Ovary (tissue), 9 donors: ENCODE results near the gene TRIP12. TPM values are rescaled to one million over a fixed set of nuclear protein-coding genes. Genes with fewer than 3 reads are reported as not detected.

Source experiments
- DNase-seq, 5 donors: peaks; one replicate each; pipeline ENCODE4 v3.0.0-alpha.2; 2019 to 2020
- H3K27ac ChIP-seq, 2 donors: fragments of 200-600 bp; one replicate each; pipeline versions ENCODE4 v1.5.1 to v1.8.0; 2019 to 2022
- H3K27me3 ChIP-seq: fragments of 200-600 bp; one replicate; pipeline ENCODE4 v1.8.0; 2022
- H3K36me3 ChIP-seq: fragments of 200-600 bp; sonication (generic); one replicate; pipeline ENCODE4 v1.5.1; 2019
- H3K4me1 ChIP-seq: one replicate; pipeline ENCODE4 v1.8.1; 2013; ENCODE audit warnings: mild to moderate bottlenecking, moderate library complexity; ENCODE audit not compliant: insufficient read depth
- H3K4me3 ChIP-seq: fragments of 200-600 bp; sonication (generic); one replicate; pipeline ENCODE4 v1.5.1; 2017
- H3K9me3 ChIP-seq, 2 donors: fragments of 200-600 bp in 1 of 2; sonication (generic) in 1 of 2; one replicate each; pipeline versions ENCODE4 v1.5.1 to v1.8.1; 2013 to 2019; ENCODE audit warnings: mild to moderate bottlenecking in 1 of 2, moderate library complexity in 1 of 2
- CTCF ChIP-seq, 3 donors: fragments of 450-650 bp in 2 of 3; fragments of 200-600 bp in 1 of 3; IDR thresholded peaks; one replicate each; pipeline versions ENCODE4 v1.5.1 to v1.8.0; 2016 to 2022; ENCODE audit warnings: antibody characterized with exemption in 3 of 3, mild to moderate bottlenecking in 1 of 3
- EP300 ChIP-seq: sonication (generic); formaldehyde crosslinking; IDR thresholded peaks from one replicate; pipeline ENCODE4 v1.6.1; 2017; ENCODE audit warnings: antibody characterized with exemption
- POLR2A ChIP-seq: fragments of 450-650 bp; IDR thresholded peaks from one replicate; pipeline ENCODE4 v1.6.1; 2017; ENCODE audit warnings: antibody characterized with exemption, mild to moderate bottlenecking, moderate library complexity
- WGBS, 3 donors: extraction: QIAGEN DNeasy Blood & Tissue Kit in 1 of 3; methylation state at CpG; one replicate each; pipeline versions ENCODE4 v1.1.5 to v1.1.7; 2013 to 2017; 5-methylcytosine and 5-hydroxymethylcytosine counted together
- intact Hi-C, 4 donors: fragments of 100-400 bp; cut with DNase I; formaldehyde crosslinking; loops; one replicate each; pipeline versions ENCODE4 v1.11.0 to v1.15.1; 2022 to 2023
- polyA plus RNA-seq, 2 donors: library from polyadenylated mRNA; stranded (reverse); fragments of 200-250 nt in 1 of 2; fragments of 350-450 nt in 1 of 2; fragmentation: Illumina TruSeq in 1 of 2; extraction: RNeasy Lipid Tissue Mini Kit (QIAGEN cat#74804) in 1 of 2; gene quantifications; one replicate each; pipeline ENCODE4 v1.2.3, GENCODE V29; 2013 to 2014
- total RNA-seq, 7 donors: library from RNA; depleted of rRNA in 2 of 7; stranded (reverse); fragments of >200 nt in 2 of 7; fragmentation: NEBNext Ultra II Directional in 3 of 7; extraction: Animal tissue kit (Norgen Biotek cat#: 25700) in 3 of 7; gene quantifications; one replicate each; pipeline versions ENCODE4 v1.1.0 to v1.2.4, GENCODE V29; 2016 to 2023
- donor health status: DM: no; HTN: no; CAD: no; lungs with moderate emphysema.
- donor health status: DM: no; HTN: no; CAD: no.
- donor health status: Bipolar disorder and iron deficiency.
- donor health status: DM: yes; HTN: yes; CAD: no.
- donor health status: DM: no; HTN: no; CAD: no.
- donor health status: DM: yes; HTN: yes; CAD: no.

Gene TRIP12
- total and polyA plus RNA-seq, 9 donors = 30.4 to 221 (median 178) TPM

GRCh38 chr2:229900012-229900411 lies 21.8 kb downstream of the TRIP12 start:
- WGBS, 3 donors = 90 to 94% (median 93%) methylated on average over 3 of the region's 3 CpGs

DNA sequence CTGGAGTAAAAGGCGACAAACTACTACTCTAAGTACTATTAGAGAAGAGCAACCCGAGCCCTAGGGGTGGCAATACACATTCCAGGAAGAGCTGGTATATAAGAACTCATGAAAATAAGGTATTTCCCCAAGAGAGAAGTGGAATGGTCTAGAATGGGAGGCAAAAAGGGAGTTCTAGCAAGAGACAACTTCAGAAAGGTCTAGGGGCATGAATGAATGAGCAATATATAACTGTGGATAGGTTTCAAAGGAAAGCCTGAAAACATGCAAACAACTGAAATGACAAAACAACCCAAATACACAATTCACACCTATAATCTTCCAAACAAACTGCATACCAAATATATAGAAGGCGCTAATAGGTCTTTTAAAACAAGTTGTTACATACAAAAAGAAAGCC lies 22.2 kb downstream of the TRIP12 start:
- DNase-seq = no peak
- H3K9me3 ChIP-seq = no peaks in the 10 kb centered on the region
- 94 to 98% (median 97%) methylated on average over 3 of the region's 3 CpGs for WGBS, 3 donors

More at GRCh38 chr2:229900012-229900411, 21.8 kb downstream of the TRIP12 start:
- Histone ChIP-seq H3K9me3 (no peaks in the 10 kb centered on the region), H3K27ac (no peak overlapping the region), H3K27me3 (no peaks in the 10 kb centered on the region), H3K4me1 (peaks cover 4% of the 10 kb centered on the region), H3K4me3 (no peak overlapping the region), H3K36me3 (no peaks in the 10 kb centered on the region)
- TF ChIP-seq POLR2A = no peak
- TF ChIP-seq EP300 = no peak
- intact Hi-C loops = no loop called here
- DNase-seq = no peak

GRCh38 chr2:229896857-229897256 lies 25.0 kb downstream of the TRIP12 start:
- 60 to 78% (median 77%) methylated on average over 1 of the region's 1 CpG for WGBS, 3 donors
- Histone ChIP-seq H3K36me3 (no peaks in the 10 kb centered on the region), H3K4me1 (peaks cover under 1% of the 10 kb centered on the region), H3K27me3 (no peaks in the 10 kb centered on the region), H3K27ac (no peak overlapping the region), H3K4me3 (no peak overlapping the region), H3K9me3 (no peaks in the 10 kb centered on the region)
- DNase-seq = no peak
- TF ChIP-seq EP300 (no peak), CTCF (IDR thresholded peaks at IDR 0.05) (no peak), POLR2A (no peak)
- intact Hi-C loops = no loop called here

More for the DNA sequence above, 22.2 kb downstream of the TRIP12 start:
- no peak overlapping the region for H3K4me3 ChIP-seq
- no peak overlapping the region for H3K27ac ChIP-seq
- H3K36me3 ChIP-seq = no peaks in the 10 kb centered on the region
- intact Hi-C loops = no loop called here
- TF ChIP-seq EP300 (no peak), POLR2A (no peak), CTCF (IDR thresholded peaks at IDR 0.05) (no peak)
- H3K4me1 ChIP-seq = peaks cover 4% of the 10 kb centered on the region
- no peaks in the 10 kb centered on the region for H3K27me3 ChIP-seq

GRCh38 chr2:229889023-229889422 lies 32.8 kb downstream of the TRIP12 start:
- Histone ChIP-seq H3K36me3 (no peaks in the 10 kb centered on the region), H3K27me3 (no peaks in the 10 kb centered on the region), H3K4me3 (no peak overlapping the region), H3K27ac (no peak overlapping the region), H3K4me1 (peaks cover 3% of the 10 kb centered on the region), H3K9me3 (no peaks in the 10 kb centered on the region)
- TF ChIP-seq POLR2A = no peak
- no peak for TF ChIP-seq CTCF (IDR thresholded peaks at IDR 0.05)
- TF ChIP-seq EP300 = no peak
- intact Hi-C loops = no loop called here
- no peak for DNase-seq
- 91 to 95% (median 92%) methylated on average over 2 of the region's 2 CpGs for WGBS, 3 donors

- Histone ChIP-seq H3K4me3 (no peak overlapping the region), H3K27me3 (no peaks in the 10 kb centered on the region), H3K9me3 (no peaks in the 10 kb centered on the region), H3K36me3 (no peaks in the 10 kb centered on the region), H3K27ac (no peak overlapping the region), H3K4me1 (peaks cover 3% of the 10 kb centered on the region)
- WGBS, 3 donors = 92 to 100% (median 99%) methylated on average over 1 of the region's 1 CpG
- DNase-seq = no peak
- TF ChIP-seq POLR2A (no peak), EP300 (no peak), CTCF (IDR thresholded peaks at IDR 0.05) (no peak)
- intact Hi-C loops = no loop called here
Observed at GRCh38 chr2:229888031-229888430, 33.8 kb downstream of the TRIP12 start.
